T-helper 1 cell treated with Interleukin-12 subunit alpha and Interleukin-12 subunit beta and Interleukin-4 antibody, amounts not matched to agents 30 ng/mL and 1 ng/mL, for 36 hours (primary cell): ENCODE data around the gene UBE4B. TPM values are rescaled to one million over a fixed set of nuclear protein-coding genes. Genes with fewer than 3 reads are reported as not detected.
"Not testable (repeated sequence)": the region's sequence is repeated elsewhere in the genome, so short reads cannot be mapped to it uniquely, and the experiment has no call there.

Experiments used
- intact Hi-C: fragments of 100-400 bp; cut with micrococcal nuclease; formaldehyde crosslinking; loops from one replicate; pipeline ENCODE4 v1.15.1; 2024
- total RNA-seq: library from RNA; stranded (reverse); gene quantifications from 2 replicates; pipeline ENCODE4 v1.2.3, GENCODE V29; 2022

The UBE4B gene
- total RNA-seq, 1 donor from 2014 or later = 39.0 TPM

GRCh38 chr1:10208537-10208936 lies 175.8 kb downstream of the UBE4B start:
- intact Hi-C loops = no loop called here

GRCh38 chr1:10209590-10209904 lies 176.8 kb downstream of the UBE4B start:
- intact Hi-C loops = no loop called here

- intact Hi-C loops = loop anchor here (1.0 to 5.0 kb wide), 6 partner anchors 39 to 218 kb away; partner anchors contain the start of gene UBE4B
Observed at GRCh38 chr1:10209905-10210810, 177.4 kb downstream of the UBE4B start, which contains the start of gene KIF1B. TSS of gene KIF1B (plus strand) at chr1:10210570. CDS start at chr1:10232329, 21,759 bp downstream.

GRCh38 chr1:10210841-10211804 lies 178.4 kb downstream of the UBE4B start:
- intact Hi-C loops = loop anchor here (1.0 to 5.0 kb wide), 6 partner anchors 40 to 217 kb away; partner anchors contain the start of gene UBE4B

- intact Hi-C loops = loop anchor here (2.0 to 5.0 kb wide), 3 partner anchors 41 to 179 kb away; partner anchors contain the start of gene UBE4B
Observed at GRCh38 chr1:10211805-10212410, 179.2 kb downstream of the UBE4B start.

GRCh38 chr1:10212476-10212875 lies 179.7 kb downstream of the UBE4B start:
- intact Hi-C loops = loop anchor here (5.0 kb wide), 1 partner anchor 70 kb away; no protein-coding TSS in a partner anchor

GRCh38 chr1:10213186-10213705 lies 180.5 kb downstream of the UBE4B start:
- intact Hi-C loops = loop anchor here (5.0 kb wide), 1 partner anchor 69 kb away; no protein-coding TSS in a partner anchor

GRCh38 chr1:10216090-10216749 lies 183.5 kb downstream of the UBE4B start:
- intact Hi-C loops = no loop called here

- intact Hi-C loops = no loop called here
Observed at GRCh38 chr1:10217748-10218441, 185.1 kb downstream of the UBE4B start.

GRCh38 chr1:10220200-10220599 lies 187.4 kb downstream of the UBE4B start:
- intact Hi-C loops = no loop called here

- intact Hi-C loops = not testable (repeated sequence)
Observed at GRCh38 chr1:10220657-10221056, 187.9 kb downstream of the UBE4B start.

- intact Hi-C loops = no loop called here
Observed at GRCh38 chr1:10225573-10225972, 192.8 kb downstream of the UBE4B start.

GRCh38 chr1:10228528-10228927 lies 195.8 kb downstream of the UBE4B start:
- intact Hi-C loops = no loop called here

- intact Hi-C loops = no loop called here
Observed at GRCh38 chr1:10229903-10230302, 197.1 kb downstream of the UBE4B start.

Other genes with a start within 250 kb of the UBE4B start
- 102 and 103 TPM in 2 replicates for gene CLSTN1, start 209.0 kb upstream of the UBE4B start, total RNA-seq
- gene CTNNBIP1, start 122.7 kb upstream of the UBE4B start, total RNA-seq = 7.4 and 11.0 TPM in 2 replicates
- 28.2 and 29.5 TPM in 2 replicates for gene LZIC, start 89.6 kb upstream of the UBE4B start, total RNA-seq
- 5.9 TPM in 2 replicates for gene NMNAT1, start 89.5 kb upstream of the UBE4B start, total RNA-seq
- not detected in 2 replicates for gene RBP7, start 35.7 kb upstream of the UBE4B start, total RNA-seq
- 18.2 and 18.3 TPM in 2 replicates for gene KIF1B, start 177.6 kb downstream of the UBE4B start, total RNA-seq